ENCODE measurements around the gene CHD1.

DNA sequence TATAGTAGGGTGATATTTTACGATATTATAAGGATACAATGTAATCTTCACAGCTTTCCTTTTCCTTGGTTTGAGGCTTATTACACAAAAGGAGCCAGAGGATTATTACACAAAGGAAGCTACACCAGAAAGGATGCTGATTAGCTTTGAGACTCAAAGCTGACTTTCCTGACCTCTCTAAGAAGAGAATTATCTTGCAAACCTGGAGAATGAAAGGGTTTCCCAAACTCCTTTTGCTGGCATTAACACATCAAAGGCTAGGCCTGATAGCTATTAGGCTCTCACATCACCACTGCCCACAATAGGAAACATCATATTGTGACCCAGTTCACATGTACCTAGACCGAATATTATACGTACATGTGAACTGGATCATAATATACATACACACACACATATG lies 34.2 kb upstream of the CHD1 start:
- TF ChIP-seq POLR2AphosphoS5 (IDR thresholded peaks at IDR 0.05): no peak
- TF ChIP-seq, protein P1, sequence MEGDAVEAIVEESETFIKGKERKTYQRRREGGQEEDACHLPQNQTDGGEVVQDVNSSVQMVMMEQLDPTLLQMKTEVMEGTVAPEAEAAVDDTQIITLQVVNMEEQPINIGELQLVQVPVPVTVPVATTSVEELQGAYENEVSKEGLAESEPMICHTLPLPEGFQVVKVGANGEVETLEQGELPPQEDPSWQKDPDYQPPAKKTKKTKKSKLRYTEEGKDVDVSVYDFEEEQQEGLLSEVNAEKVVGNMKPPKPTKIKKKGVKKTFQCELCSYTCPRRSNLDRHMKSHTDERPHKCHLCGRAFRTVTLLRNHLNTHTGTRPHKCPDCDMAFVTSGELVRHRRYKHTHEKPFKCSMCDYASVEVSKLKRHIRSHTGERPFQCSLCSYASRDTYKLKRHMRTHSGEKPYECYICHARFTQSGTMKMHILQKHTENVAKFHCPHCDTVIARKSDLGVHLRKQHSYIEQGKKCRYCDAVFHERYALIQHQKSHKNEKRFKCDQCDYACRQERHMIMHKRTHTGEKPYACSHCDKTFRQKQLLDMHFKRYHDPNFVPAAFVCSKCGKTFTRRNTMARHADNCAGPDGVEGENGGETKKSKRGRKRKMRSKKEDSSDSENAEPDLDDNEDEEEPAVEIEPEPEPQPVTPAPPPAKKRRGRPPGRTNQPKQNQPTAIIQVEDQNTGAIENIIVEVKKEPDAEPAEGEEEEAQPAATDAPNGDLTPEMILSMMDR (IDR thresholded peaks at IDR 0.05): no peak

Data from upper lobe of left lung (tissue), 4 donors.